GM12878 (cell line): Measurements from ENCODE around the gene DTD2.

Source experiments
- CBX3 ChIP-seq: fragments of 200-600 bp; sonication (generic); IDR thresholded peaks from 2 replicates; pipeline ENCODE4 v1.6.1; 2016; ENCODE audit warnings: low read depth, borderline replicate concordance
- CHD2 ChIP-seq: IDR thresholded peaks from 2 replicates; pipeline ENCODE4 v1.6.1; 2011; ENCODE audit warnings: low read depth, low read length, improper control_type of control experiment, borderline replicate concordance
- CREB1 ChIP-seq: IDR thresholded peaks from 2 replicates; pipeline ENCODE4 v1.6.1; 2012; ENCODE audit warnings: low read depth, mild to moderate bottlenecking, inconsistent platforms
- CREM ChIP-seq: IDR thresholded peaks from 2 replicates; pipeline ENCODE4 v1.6.1; 2014; ENCODE audit warnings: antibody characterized with exemption, low read depth
- ESRRA ChIP-seq: IDR thresholded peaks from 2 replicates; pipeline ENCODE4 v1.6.1; 2012; ENCODE audit warnings: mild to moderate bottlenecking, low read length, improper control_type of control experiment
- EZH2 ChIP-seq: IDR thresholded peaks from 2 replicates; pipeline ENCODE4 v1.6.1; 2012; ENCODE audit warnings: low read depth, mild to moderate bottlenecking, control low read depth, inconsistent platforms, low read length, borderline replicate concordance; ENCODE audit not compliant: control insufficient read depth
- HDGF ChIP-seq: fragments of 450-650 bp; IDR thresholded peaks from 2 replicates; pipeline ENCODE4 v1.6.1; 2016; ENCODE audit warnings: antibody characterized with exemption
- NFXL1 ChIP-seq: fragments of 450-650 bp; IDR thresholded peaks from 2 replicates; pipeline ENCODE4 v1.6.1; 2017; ENCODE audit warnings: antibody characterized with exemption, mild to moderate bottlenecking, borderline replicate concordance
- NR2C1 ChIP-seq: fragments of 450-650 bp; IDR thresholded peaks from 2 replicates; pipeline ENCODE4 v1.6.1; 2017; ENCODE audit warnings: antibody characterized with exemption, mild to moderate bottlenecking, moderate library complexity
- TF ChIP-seq, protein P1 (sequence below): IDR thresholded peaks from 2 replicates; pipeline ENCODE4 v1.6.1; 2012; ENCODE audit warnings: improper control_type of control experiment, low read depth, low read length; ENCODE audit not compliant: insufficient replicate concordance

DNA sequence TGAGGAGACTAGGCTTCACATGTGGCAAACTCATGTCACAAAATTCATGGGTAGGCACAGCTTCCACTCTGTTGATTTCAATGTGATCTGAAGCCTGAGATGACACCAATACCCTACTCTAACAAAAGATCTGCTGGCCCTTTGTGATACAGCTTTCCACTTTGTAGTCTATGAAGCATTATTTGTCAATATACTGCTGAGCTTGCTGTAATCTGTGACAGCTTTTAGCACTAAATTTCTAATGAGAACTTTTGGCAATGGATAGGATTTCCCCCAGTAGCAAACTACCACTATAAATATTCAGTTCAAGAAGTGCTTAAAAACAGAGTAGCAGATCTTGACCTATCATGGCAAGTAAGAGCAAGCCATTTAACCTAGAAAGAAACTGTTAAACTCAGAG lies 31.4 kb downstream of the DTD2 start:
- TF ChIP-seq, protein P1, sequence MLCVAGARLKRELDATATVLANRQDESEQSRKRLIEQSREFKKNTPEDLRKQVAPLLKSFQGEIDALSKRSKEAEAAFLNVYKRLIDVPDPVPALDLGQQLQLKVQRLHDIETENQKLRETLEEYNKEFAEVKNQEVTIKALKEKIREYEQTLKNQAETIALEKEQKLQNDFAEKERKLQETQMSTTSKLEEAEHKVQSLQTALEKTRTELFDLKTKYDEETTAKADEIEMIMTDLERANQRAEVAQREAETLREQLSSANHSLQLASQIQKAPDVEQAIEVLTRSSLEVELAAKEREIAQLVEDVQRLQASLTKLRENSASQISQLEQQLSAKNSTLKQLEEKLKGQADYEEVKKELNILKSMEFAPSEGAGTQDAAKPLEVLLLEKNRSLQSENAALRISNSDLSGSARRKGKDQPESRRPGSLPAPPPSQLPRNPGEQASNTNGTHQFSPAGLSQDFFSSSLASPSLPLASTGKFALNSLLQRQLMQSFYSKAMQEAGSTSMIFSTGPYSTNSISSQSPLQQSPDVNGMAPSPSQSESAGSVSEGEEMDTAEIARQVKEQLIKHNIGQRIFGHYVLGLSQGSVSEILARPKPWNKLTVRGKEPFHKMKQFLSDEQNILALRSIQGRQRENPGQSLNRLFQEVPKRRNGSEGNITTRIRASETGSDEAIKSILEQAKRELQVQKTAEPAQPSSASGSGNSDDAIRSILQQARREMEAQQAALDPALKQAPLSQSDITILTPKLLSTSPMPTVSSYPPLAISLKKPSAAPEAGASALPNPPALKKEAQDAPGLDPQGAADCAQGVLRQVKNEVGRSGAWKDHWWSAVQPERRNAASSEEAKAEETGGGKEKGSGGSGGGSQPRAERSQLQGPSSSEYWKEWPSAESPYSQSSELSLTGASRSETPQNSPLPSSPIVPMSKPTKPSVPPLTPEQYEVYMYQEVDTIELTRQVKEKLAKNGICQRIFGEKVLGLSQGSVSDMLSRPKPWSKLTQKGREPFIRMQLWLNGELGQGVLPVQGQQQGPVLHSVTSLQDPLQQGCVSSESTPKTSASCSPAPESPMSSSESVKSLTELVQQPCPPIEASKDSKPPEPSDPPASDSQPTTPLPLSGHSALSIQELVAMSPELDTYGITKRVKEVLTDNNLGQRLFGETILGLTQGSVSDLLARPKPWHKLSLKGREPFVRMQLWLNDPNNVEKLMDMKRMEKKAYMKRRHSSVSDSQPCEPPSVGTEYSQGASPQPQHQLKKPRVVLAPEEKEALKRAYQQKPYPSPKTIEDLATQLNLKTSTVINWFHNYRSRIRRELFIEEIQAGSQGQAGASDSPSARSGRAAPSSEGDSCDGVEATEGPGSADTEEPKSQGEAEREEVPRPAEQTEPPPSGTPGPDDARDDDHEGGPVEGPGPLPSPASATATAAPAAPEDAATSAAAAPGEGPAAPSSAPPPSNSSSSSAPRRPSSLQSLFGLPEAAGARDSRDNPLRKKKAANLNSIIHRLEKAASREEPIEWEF = no peak
- TF ChIP-seq CBX3 = no peak
- TF ChIP-seq CREM = no peak
- no peak for TF ChIP-seq EZH2
- no peak for TF ChIP-seq HDGF
- no peak for TF ChIP-seq CHD2
- no peak for TF ChIP-seq CREB1
- TF ChIP-seq NFXL1 = no peak
- no peak for TF ChIP-seq NR2C1
- no peak for TF ChIP-seq ESRRA
